Measurements from ENCODE around the gene HCFC1. TPM values are rescaled to one million over a fixed set of nuclear protein-coding genes. Genes with fewer than 3 reads are reported as not detected.

HCFC1 gene
- total and polyA plus RNA-seq, 9 of the 15 experiments (the other 6 are each of a cell fraction or from before 2014, with no cell fraction given): 2.8 to 133 (median 17.1) TPM

DNA sequence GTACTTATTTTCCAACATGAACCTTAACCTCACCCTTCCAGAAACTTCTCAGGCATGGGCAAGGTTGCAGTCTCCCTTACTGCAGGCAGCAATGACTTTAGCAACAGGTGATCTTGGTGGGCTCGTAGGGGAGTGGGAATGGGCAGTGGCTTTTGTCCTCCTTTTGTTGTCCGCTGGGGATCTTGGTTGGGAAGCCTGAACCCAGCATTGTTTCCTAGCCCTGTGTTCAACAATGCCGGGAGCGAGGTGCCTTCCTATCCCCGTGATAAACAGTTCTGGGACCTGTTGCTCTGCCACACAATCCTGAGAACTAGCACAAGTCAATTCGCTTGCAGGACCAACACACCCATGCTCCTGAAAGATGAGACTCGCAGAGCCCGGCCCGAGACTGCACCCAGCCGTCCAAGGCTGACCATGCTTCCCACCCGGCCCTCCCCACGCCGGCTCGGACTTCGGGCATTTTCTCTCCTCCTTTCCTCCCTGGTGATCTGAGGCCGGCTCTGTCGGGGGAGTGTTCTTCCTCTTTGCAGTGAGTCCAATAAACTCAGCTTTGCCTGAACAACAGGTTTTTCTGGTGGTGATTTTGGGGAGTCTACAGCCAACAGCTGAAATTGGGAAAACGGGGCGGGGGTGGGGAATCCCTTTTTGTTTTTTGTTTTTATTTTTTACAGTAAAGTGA is 27.9 kb upstream of the HCFC1 start:
- Histone ChIP-seq H3K27me3 (ENCODE audit: control insufficient read depth in 2 of 2, insufficient read depth in 2 of 2, low read length in 2 of 2) (no peaks in the 10 kb centered on the region), H3K36me3 (ENCODE audit: control insufficient read depth, insufficient read depth, low read length) (peaks cover 5% of the 10 kb centered on the region; the same call in 1 of the 3 replicates), H3K4me2 (ENCODE audit: insufficient read depth, low read length) (no peak overlapping the region), H3K9ac (ENCODE audit: insufficient read depth in 1 of 2, low read depth in 2 of 2, low read length in 2 of 2) (no peak overlapping the region), H3K4me1 (replicated peaks in 1 of 2; ENCODE audit: control insufficient read depth in 2 of 2, insufficient read depth in 2 of 2, low read length in 2 of 2) (peaks cover 12 to 17% of the 10 kb centered on the region in 2 experiments; a peak in 4 of 5 replicates), H4K20me1 (replicated peaks; ENCODE audit: control insufficient read depth, insufficient read depth, low read length) (no peaks in the 10 kb centered on the region), H3K4me3 (no peak overlapping the region), H2AFZ (ENCODE audit: low read depth, low read length) (no peak overlapping the region), H3K79me2 (ENCODE audit: control insufficient read depth, insufficient read depth, low read length) (no peaks in the 10 kb centered on the region), H3K9me1 (ENCODE audit: control insufficient read depth, insufficient read depth, low read length) (no peaks in the 10 kb centered on the region), H3K27ac (ENCODE audit: extremely low read depth, low read depth, low read length) (no peak overlapping the region), H3K9me3 (replicated peaks; ENCODE audit: control insufficient read depth, insufficient read depth, low read depth, low read length) (no peaks in the 10 kb centered on the region)
- POLR2A ChIA-PET: interaction anchor here (0.7 kb wide), 2 partner anchors 13 to 49 kb away, joined by 4 to 5 read pairs; no protein-coding TSS in a partner anchor
- FAIRE-seq (no peak), ATAC-seq (no peak), DNase-seq (ENCODE audit: extremely low read depth in 1 of 4, low spot score in 3 of 4) (no peak)
- CTCF ChIA-PET (ENCODE audit: low intra/inter-chr PET ratio): no interaction called here
- WGBS (ENCODE audit: insufficient coverage, low coverage, missing lambda C conversion rate): 88% methylated on average over 5 of the region's 19 CpGs
- in situ Hi-C loops (cut with MboI): no loop called here
- BruUV-seq (replicated peaks): no TSS peak
- intact Hi-C loops (cut with micrococcal nuclease): no loop called here
- TF ChIP-seq BRF1 (IDR thresholded peaks at IDR 0.05; ENCODE audit: borderline replicate concordance, extremely low read depth, insufficient read length) (no peak), ZNF41 (CRISPR knock-in tag; conservative IDR thresholded peaks at IDR 0.05) (no peak), PREB (CRISPR knock-in tag; IDR thresholded peaks at IDR 0.05) (no peak), NUFIP1 (IDR thresholded peaks at IDR 0.05; ENCODE audit: partially characterized antibody) (no peak), RBBP5 (IDR thresholded peaks at IDR 0.05; ENCODE audit: borderline replicate concordance, insufficient read depth, low read length, poor library complexity, severe bottlenecking) (no peak), ZNF324 (CRISPR knock-in tag; IDR thresholded peaks at IDR 0.05) (no peak), PTTG1 (tag; IDR thresholded peaks at IDR 0.05; ENCODE audit: low read depth) (no peak), ATF3 (IDR thresholded peaks at IDR 0.05) (no peak), ATF3 (CRISPR knock-in tag; conservative IDR thresholded peaks at IDR 0.05) (no peak), MIER1 (IDR thresholded peaks at IDR 0.05; ENCODE audit: low read depth) (no peak)
- TF ChIP-seq, protein P1, sequence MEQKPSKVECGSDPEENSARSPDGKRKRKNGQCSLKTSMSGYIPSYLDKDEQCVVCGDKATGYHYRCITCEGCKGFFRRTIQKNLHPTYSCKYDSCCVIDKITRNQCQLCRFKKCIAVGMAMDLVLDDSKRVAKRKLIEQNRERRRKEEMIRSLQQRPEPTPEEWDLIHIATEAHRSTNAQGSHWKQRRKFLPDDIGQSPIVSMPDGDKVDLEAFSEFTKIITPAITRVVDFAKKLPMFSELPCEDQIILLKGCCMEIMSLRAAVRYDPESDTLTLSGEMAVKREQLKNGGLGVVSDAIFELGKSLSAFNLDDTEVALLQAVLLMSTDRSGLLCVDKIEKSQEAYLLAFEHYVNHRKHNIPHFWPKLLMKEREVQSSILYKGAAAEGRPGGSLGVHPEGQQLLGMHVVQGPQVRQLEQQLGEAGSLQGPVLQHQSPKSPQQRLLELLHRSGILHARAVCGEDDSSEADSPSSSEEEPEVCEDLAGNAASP (IDR thresholded peaks at IDR 0.05): no peak
- TF ChIP-seq, protein P2, sequence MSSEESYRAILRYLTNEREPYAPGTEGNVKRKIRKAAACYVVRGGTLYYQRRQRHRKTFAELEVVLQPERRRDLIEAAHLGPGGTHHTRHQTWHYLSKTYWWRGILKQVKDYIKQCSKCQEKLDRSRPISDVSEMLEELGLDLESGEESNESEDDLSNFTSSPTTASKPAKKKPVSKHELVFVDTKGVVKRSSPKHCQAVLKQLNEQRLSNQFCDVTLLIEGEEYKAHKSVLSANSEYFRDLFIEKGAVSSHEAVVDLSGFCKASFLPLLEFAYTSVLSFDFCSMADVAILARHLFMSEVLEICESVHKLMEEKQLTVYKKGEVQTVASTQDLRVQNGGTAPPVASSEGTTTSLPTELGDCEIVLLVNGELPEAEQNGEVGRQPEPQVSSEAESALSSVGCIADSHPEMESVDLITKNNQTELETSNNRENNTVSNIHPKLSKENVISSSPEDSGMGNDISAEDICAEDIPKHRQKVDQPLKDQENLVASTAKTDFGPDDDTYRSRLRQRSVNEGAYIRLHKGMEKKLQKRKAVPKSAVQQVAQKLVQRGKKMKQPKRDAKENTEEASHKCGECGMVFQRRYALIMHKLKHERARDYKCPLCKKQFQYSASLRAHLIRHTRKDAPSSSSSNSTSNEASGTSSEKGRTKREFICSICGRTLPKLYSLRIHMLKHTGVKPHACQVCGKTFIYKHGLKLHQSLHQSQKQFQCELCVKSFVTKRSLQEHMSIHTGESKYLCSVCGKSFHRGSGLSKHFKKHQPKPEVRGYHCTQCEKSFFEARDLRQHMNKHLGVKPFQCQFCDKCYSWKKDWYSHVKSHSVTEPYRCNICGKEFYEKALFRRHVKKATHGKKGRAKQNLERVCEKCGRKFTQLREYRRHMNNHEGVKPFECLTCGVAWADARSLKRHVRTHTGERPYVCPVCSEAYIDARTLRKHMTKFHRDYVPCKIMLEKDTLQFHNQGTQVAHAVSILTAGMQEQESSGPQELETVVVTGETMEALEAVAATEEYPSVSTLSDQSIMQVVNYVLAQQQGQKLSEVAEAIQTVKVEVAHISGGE (CRISPR knock-in tag; IDR thresholded peaks at IDR 0.05): no peak
